Muscle layer of colon (tissue), 2 donors: Measurements from ENCODE around the gene CAD.

ENCODE experiments used
- H3K27ac ChIP-seq: one replicate; pipeline ENCODE4 v1.7.0; 2013; ENCODE audit warnings: low read depth, mild to moderate bottlenecking, low read length, moderate library complexity
- H3K27me3 ChIP-seq, 2 donors: one replicate each; pipeline ENCODE4 v1.7.0; 2013; ENCODE audit warnings: low read length in 2 of 2, mild to moderate bottlenecking in 2 of 2; ENCODE audit not compliant: insufficient read depth in 2 of 2, control insufficient read depth in 1 of 2
- H3K36me3 ChIP-seq: one replicate; pipeline ENCODE4 v1.7.0; 2013; ENCODE audit warnings: mild to moderate bottlenecking, low read length; ENCODE audit not compliant: insufficient read depth
- H3K4me1 ChIP-seq: one replicate; pipeline ENCODE4 v1.7.0; 2013; ENCODE audit warnings: mild to moderate bottlenecking, low read length; ENCODE audit not compliant: insufficient read depth
- H3K4me3 ChIP-seq, 2 donors: one replicate each; pipeline ENCODE4 v1.7.0; 2013; ENCODE audit warnings: low read length in 2 of 2, low read depth in 1 of 2, mild to moderate bottlenecking in 1 of 2, moderate library complexity in 1 of 2
- H3K9ac ChIP-seq: one replicate; pipeline ENCODE4 v1.7.0; 2013; ENCODE audit warnings: low read length
- H3K9me3 ChIP-seq: one replicate; pipeline ENCODE4 v1.7.0; 2013; ENCODE audit warnings: mild to moderate bottlenecking, low read length
- donor health status: abdominal sarcoma.
- donor health status: Adenocarcinoma of cecum.

CAD gene

DNA sequence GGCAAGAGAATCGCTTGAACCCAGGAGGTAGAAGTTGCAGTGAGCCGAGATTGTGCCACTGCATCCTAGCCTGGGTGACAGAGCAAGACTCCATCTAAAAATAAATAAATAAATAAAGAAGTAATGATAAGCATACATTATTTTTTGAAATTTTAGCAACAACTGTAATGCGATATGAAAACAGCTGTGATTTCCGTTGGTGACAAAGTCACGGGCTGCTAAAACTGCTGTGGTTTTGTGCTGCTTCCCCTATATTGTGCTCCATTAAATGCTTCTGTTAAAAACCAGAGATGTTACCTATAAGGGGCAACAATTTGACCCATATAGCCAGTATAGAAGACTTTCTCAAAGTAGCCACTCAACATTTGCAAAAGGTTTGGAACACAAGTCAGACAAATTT is 73.4 kb downstream of the CAD start:
- no peaks in the 10 kb centered on the region for H3K9me3 ChIP-seq
- no peak overlapping the region for H3K27ac ChIP-seq
- no peaks in the 10 kb centered on the region for H3K4me1 ChIP-seq
- no peaks in the 10 kb centered on the region for H3K36me3 ChIP-seq
- H3K4me3 ChIP-seq, result no peak overlapping the region
- no peak overlapping the region for H3K9ac ChIP-seq
- no peaks in the 10 kb centered on the region for H3K27me3 ChIP-seq

DNA sequence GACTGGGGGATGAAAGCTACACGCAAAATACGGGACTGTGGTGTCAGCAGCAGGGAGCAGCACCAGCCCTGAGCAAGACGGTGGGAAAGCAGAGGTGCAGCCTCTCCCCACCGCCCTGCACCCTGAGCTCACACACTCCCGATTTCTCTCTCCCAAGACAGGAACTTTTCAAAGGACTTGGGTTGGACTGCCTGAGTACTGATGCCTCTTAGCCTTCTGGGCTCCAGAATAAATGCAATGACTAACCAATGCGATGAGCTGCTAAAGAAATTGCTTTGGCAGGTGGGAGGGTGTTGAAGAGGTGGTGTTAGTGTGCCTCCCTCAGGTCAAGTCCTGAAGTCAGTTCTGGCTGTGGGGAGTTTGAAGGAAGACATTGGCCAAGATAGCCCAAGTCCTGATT is 74.7 kb downstream of the CAD start:
- H3K27me3 ChIP-seq, result no peaks in the 10 kb centered on the region
- H3K36me3 ChIP-seq, result no peaks in the 10 kb centered on the region
- no peaks in the 10 kb centered on the region for H3K4me1 ChIP-seq
- H3K9me3 ChIP-seq, result no peaks in the 10 kb centered on the region
- H3K4me3 ChIP-seq, result no peak overlapping the region
- no peak overlapping the region for H3K9ac ChIP-seq
- H3K27ac ChIP-seq, result no peak overlapping the region
